DMS 273 (cell line): ENCODE measurements around the gene POPDC2.

Source experiments
- DNase-seq: peaks from one replicate; lab custom pipeline; 2025; ENCODE audit not compliant: unreplicated experiment; lab: John Stamatoyannopoulos, UW

Gene POPDC2

DNA sequence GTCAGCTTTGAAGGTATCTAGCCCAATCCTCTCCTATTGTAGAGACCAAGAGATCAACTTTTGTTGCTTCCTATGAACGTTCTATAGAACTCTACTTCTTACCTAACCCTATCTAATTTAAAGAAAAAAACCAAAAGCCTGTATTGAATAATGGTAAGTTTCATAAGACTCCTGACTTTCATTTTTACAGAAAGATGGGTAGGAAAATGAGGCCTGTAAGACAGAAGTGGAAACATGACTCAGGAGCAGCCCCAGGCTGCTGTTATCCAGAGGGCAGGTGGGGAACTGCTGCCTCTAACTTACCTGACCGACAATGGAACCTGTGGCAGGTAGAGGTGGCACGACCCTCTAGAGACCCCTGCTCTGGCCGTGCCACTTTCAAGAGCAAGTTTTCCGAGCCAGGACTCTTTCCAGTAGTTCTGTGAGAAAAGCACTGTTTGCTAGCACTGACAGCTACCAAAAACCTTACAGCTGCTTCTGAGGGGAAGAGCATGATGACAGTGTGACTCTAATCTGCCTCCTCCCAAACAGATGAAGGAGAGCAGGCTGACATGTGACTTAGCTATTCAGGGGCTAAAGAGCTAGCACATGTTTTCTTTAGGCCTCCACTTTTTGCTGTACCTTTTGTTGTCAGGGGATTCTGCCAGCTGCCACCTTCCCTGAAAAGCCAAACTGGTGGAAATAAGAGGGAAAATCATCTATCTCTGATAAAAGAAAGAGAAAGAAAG is 17.5 kb downstream of the POPDC2 start:
- DNase-seq: peak; percentile 26

DNA sequence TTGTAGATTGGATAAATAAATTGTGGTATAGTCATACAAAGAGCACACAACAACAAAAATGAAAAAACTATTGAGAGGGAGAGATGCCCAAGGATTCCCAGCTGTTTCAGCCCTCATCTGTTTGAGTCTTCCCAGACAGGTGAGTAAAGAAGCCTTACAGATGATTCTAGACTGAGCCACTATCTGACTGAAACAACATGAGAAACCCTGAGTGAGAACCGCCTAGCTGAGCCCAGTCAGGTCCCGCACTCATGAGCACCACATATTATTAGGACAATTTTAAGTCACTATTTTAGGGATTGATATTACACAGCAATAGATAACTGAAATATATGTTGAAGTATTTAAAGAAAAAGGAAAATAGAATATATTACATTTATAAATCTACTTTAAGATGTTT is 19.0 kb downstream of the POPDC2 start:
- no peak for DNase-seq

- no peak for DNase-seq
These were observed 20.7 kb downstream of the POPDC2 start for GRCh38 chr3:119639494-119640350.

GRCh38 chr3:119637679-119638477 is 22.5 kb downstream of the POPDC2 start:
- DNase-seq: no peak

GRCh38 chr3:119636891-119637611 is 23.3 kb downstream of the POPDC2 start:
- DNase-seq: no peak

GRCh38 chr3:119636249-119636648 is 24.1 kb downstream of the POPDC2 start:
- DNase-seq: no peak

GRCh38 chr3:119635719-119636118 is 24.7 kb downstream of the POPDC2 start:
- peak; percentile 32 for DNase-seq

- no peak for DNase-seq
These were observed 27.6 kb downstream of the POPDC2 start for GRCh38 chr3:119632829-119633228.

GRCh38 chr3:119632216-119632615 is 28.2 kb downstream of the POPDC2 start:
- no peak for DNase-seq

GRCh38 chr3:119631516-119631915 is 28.9 kb downstream of the POPDC2 start:
- DNase-seq: no peak

DNA sequence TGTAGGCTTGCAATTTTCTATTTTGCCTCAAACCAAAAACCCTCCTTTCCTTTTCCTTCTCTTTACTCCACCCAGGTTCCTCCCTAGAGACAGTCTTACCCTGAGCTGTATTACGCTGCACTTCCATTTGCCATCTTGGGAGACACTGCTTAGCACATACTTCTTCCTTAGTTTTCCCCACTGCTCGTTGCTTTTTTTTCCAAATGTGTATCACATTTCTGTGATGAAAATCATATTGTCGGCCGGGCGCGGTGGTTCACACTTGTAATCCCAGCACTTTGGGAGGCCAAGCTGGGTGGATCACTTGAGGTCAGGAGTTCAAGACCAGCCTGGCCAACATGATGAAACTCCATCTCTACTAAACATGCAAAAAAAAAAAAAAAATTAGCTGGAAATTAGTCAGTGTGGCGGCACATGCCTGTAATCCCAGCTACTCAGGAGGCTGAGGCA is 29.5 kb downstream of the POPDC2 start:
- no peak for DNase-seq

DNA sequence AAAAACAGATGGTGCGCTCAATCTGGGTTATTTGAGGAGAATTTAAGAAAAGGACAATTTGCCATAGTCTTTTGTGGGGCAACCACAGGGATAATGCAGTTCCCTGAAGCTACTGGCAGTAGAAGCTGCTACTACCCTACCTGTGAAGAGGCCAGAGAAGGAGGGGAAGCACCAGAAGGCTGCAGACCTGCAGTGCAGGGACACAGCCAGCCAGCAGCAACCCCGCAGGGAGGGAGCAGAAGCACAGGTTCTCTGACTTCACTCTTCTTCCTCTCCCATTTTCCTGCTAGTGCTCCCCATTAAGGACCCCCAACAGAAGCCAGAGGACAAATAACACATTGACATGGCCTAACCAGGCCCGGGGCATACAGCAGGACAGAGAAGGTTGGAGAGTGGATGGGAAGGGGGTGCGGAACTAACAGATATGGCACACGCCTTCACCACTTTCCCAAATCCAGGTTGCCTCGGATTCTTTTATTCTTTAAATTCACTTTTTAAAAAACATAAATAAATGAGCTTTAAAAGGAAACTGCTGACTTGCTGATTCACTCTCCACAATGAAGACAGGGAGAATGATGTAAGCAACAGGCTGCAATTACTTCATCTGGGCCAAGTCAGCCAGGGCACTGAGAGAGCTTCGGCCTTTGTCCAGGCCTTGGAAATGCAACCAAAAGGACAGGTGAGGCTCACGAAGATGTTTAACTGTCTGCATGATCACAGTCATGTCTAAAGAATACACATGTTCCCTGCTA is 30.1 kb downstream of the POPDC2 start:
- DNase-seq: peak; percentile 22

DNA sequence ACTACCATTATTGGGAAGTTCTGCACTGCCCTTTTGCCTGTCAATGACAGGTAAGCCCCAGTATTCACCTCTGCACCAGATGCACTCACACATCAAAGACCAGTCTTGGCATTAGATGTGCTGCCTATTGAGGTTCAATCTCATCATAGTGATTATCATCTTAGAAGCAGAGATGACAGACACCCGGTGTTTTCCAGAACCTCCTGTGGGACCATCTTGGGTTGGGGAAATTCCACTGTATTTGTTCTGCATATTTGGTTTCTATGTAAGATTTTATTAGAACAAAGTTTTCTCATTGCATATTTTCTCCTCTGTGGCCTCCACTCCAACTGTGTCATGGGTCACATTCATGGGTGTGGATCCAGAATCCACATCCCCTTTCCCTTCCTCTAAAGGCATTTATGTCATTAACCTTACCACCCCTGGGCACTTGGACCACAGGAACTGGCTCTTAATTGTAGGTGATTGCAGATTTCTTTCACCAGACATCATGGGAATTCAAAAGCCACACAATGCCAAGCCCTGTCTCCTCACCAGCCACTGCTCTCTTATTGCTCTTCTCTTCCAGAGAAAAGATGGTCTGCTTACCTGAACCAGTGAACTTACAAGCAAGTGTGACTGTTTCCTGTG is 31.5 kb downstream of the POPDC2 start:
- no peak for DNase-seq

DNA sequence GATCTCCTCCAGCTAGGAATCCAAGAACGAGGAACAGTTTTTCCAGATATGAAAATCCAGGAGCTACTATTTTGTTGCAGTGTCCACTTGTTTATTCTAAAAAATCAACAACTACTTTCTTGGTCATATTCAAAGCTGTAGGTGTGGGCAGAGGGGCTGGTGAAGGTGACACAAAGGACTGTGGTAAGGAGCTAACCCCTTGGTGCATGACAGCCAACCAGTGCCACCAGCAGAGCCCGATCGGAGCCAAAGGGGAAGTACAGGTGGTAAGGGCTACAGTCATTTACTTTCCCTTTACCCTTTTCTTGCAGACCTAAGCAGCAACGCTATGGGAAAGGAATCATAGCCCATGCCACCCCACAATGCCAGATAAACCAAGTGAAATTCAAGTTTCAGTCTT is 32.0 kb downstream of the POPDC2 start:
- DNase-seq: no peak

GRCh38 chr3:119627461-119627860 is 32.9 kb downstream of the POPDC2 start:
- no peak for DNase-seq

DNA sequence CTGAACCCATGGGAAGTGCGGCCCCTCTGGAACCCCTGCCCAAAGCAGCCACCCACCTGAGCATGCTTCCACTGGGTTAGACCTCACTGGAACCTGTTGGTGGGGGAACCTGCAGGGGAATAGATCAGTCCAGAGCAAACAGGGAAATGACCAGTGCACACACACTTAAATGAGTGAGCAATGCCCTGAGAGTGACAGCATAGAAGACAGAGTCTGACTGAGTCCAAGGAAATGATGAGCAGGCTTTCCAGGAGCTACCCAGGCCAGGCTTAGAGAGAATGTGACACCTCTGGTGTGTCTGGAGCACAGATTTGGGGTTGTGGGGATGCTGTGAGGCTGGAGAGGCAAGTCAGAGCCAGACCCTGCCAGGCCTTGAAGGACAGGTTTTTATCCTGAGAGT is 34.2 kb downstream of the POPDC2 start:
- DNase-seq: no peak

DNA sequence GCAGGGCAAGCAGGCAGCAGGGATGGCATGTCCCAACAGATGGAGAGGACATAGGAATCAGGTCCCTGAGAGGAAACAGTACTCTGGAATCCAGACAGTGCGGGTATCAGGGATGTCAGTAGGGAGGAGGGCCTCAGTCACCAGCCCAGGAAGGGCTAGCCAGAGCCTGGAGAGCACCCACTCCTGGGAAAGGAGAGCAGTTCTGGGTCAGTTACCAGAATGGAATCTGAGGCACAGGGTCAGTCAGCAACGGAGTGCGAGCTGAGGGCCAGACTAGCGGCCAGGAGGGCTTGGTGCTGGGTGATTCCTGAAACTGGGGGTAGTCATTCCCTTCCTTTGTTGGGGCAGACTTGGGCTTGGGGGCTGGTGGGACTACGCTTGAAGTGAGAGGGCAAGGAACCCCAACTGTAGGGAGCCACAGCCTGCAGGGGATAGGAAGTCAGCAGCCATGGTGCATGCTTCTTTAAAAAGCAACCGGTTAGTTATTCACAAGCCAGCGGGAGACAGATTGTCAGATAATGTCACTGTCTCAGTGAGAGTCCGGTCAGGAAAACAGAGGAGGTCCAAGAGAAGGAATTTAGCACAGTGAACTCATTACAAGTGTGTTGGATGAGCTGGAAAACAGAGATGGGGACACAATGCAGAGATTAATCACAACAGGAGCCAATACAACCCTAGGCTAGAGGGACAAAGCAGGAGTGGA is 34.8 kb downstream of the POPDC2 start:
- DNase-seq: peak; percentile 22

DNA sequence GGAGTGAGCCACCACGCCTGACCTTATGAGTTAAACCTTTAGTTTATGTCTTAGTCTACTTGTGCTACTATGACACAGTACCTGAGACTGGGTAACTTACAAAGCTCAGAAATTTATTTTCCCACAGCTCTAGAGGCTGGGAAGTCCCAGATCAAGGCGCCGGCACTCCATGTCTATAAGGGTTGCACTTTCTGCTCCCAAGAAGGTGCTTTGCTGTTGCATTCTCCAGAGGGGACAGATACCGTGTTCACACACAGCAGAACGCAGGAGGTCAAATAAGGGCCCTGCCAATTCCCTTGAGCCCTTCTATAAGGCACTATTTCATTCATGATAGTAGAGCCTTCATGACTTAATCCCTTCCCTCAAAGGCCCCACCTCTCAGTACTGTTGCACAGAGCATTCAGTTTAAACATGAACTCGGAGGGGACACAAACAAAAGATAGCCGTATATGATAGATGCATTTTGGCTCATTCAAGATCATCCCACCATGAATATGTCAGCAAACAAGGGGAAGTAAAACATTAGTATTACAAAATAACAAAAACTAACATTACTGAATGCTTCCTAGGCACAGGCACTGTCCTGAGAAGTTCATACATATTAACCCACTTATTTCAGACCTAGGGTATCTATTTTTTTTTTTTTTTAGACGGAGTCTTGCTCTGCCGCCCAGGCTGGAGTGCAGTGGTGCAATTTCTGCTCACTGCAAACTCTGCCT is 36.2 kb downstream of the POPDC2 start:
- no peak for DNase-seq
